ENCODE measurements around the gene ADARB2. TPM values are rescaled to one million over a fixed set of nuclear protein-coding genes. Genes with fewer than 3 reads are reported as not detected.

ADARB2 gene
- polyA plus RNA-seq, 1 of the 3 experiments (the other 2 are of a cell fraction), result not detected

GRCh38 chr10:1287971-1288401 lies 449.3 kb downstream of the ADARB2 start:
- no peak overlapping the region for H3K9ac ChIP-seq
- POLR2A ChIA-PET, result interaction anchor here (0.8 to 1.0 kb wide), 2 partner anchors 10 to 16 kb away, joined by 5 read pairs; no protein-coding TSS in a partner anchor
- H4K20me1 ChIP-seq (ENCODE audit: insufficient read depth), result no peaks in the 10 kb centered on the region
- no peaks in the 10 kb centered on the region for H3K36me3 ChIP-seq (replicated peaks in 1 of 2; ENCODE audit: control insufficient read depth in 1 of 2, insufficient read depth in 2 of 2, low read length in 1 of 2)
- TF ChIP-seq EP300 (IDR thresholded peaks at IDR 0.05; ENCODE audit: borderline replicate concordance in 1 of 2, low read depth in 1 of 2, low read length in 1 of 2), result peak in 1 of 2 experiments; percentile 24; a peak in 1 of 4 replicates
- no peak for TF ChIP-seq GABPA (IDR thresholded peaks at IDR 0.05; ENCODE audit: low read depth)
- H3K27me3 ChIP-seq (ENCODE audit: insufficient read depth), result no peaks in the 10 kb centered on the region
- H3K4me2 ChIP-seq, result no peak overlapping the region
- H2AFZ ChIP-seq (ENCODE audit: low read depth), result no peak overlapping the region
- H3K4me1 ChIP-seq (ENCODE audit: control insufficient read depth in 1 of 2, insufficient read depth in 2 of 2, low read depth in 1 of 2, low read length in 1 of 2), result peaks cover 0 to 66% of the 10 kb centered on the region in 2 experiments; a peak in 2 of 4 replicates
- peak overlapping the region in 1 of 2 experiments; percentile 100; a peak in 2 of 4 replicates for H3K27ac ChIP-seq (ENCODE audit: low read depth in 2 of 2, low read length in 1 of 2)
- no peaks in the 10 kb centered on the region for H3K9me3 ChIP-seq
- no peaks in the 10 kb centered on the region for H3K79me2 ChIP-seq (ENCODE audit: insufficient read depth)
- H3K4me3 ChIP-seq (ENCODE audit: low read depth in 2 of 2, low read length in 1 of 2), result no peak overlapping the region
- no peaks in the 10 kb centered on the region for H3F3A ChIP-seq (replicated peaks; ENCODE audit: insufficient read depth)
- CTCF ChIA-PET, result no interaction called here
- 22% methylated on average over 6 of the region's 6 CpGs for WGBS (ENCODE audit: low lambda C conversion rate)
- H3K9me2 ChIP-seq, result no peaks in the 10 kb centered on the region
- DNase-seq, result peak; percentile 52

GRCh38 chr10:1287487-1287886 lies 449.8 kb downstream of the ADARB2 start:
- Histone ChIP-seq H3K4me1 (ENCODE audit: control insufficient read depth in 1 of 2, insufficient read depth in 2 of 2, low read depth in 1 of 2, low read length in 1 of 2) (peaks cover 0 to 63% of the 10 kb centered on the region in 2 experiments; a peak in 2 of 4 replicates), H3K4me3 (ENCODE audit: low read depth in 2 of 2, low read length in 1 of 2) (no peak overlapping the region), H3K27ac (ENCODE audit: low read depth in 2 of 2, low read length in 1 of 2) (peak overlapping the region in 1 of 2 experiments; percentile 100; a peak in 2 of 4 replicates), H3K36me3 (replicated peaks in 1 of 2; ENCODE audit: control insufficient read depth in 1 of 2, insufficient read depth in 2 of 2, low read length in 1 of 2) (no peaks in the 10 kb centered on the region), H3K9me3 (no peaks in the 10 kb centered on the region), H3K9ac (no peak overlapping the region), H4K20me1 (ENCODE audit: insufficient read depth) (no peaks in the 10 kb centered on the region), H3K9me2 (no peaks in the 10 kb centered on the region), H3K79me2 (ENCODE audit: insufficient read depth) (no peaks in the 10 kb centered on the region), H3F3A (replicated peaks; ENCODE audit: insufficient read depth) (no peaks in the 10 kb centered on the region), H3K27me3 (ENCODE audit: insufficient read depth) (no peaks in the 10 kb centered on the region), H3K4me2 (no peak overlapping the region), H2AFZ (ENCODE audit: low read depth) (no peak overlapping the region)
- no peak for TF ChIP-seq SMC3 (IDR thresholded peaks at IDR 0.05; ENCODE audit: low read depth, low read length)
- no peak for TF ChIP-seq FOXM1 (IDR thresholded peaks at IDR 0.05; ENCODE audit: low read depth)
- POLR2A ChIA-PET, result interaction anchor here (1.0 kb wide), 1 partner anchor 9 kb away, joined by 5 read pairs; no protein-coding TSS in a partner anchor
- DNase-seq, result no peak
- WGBS (ENCODE audit: low lambda C conversion rate), result 58% methylated on average over 7 of the region's 7 CpGs
- CTCF ChIA-PET, result interaction anchor here (0.6 kb wide), 1 partner anchor 18 kb away, joined by 3 read pairs; no protein-coding TSS in a partner anchor

GRCh38 chr10:1284076-1284475 lies 453.2 kb downstream of the ADARB2 start:
- Histone ChIP-seq H3K36me3 (replicated peaks in 1 of 2; ENCODE audit: control insufficient read depth in 1 of 2, insufficient read depth in 2 of 2, low read length in 1 of 2) (no peaks in the 10 kb centered on the region), H3F3A (replicated peaks; ENCODE audit: insufficient read depth) (no peaks in the 10 kb centered on the region), H3K9me3 (no peaks in the 10 kb centered on the region), H3K4me1 (ENCODE audit: control insufficient read depth in 1 of 2, insufficient read depth in 2 of 2, low read depth in 1 of 2, low read length in 1 of 2) (peaks cover 0 to 46% of the 10 kb centered on the region in 2 experiments; a peak in 1 of 4 replicates), H3K27me3 (ENCODE audit: insufficient read depth) (no peaks in the 10 kb centered on the region), H3K27ac (ENCODE audit: low read depth in 2 of 2, low read length in 1 of 2) (no peak overlapping the region), H3K9me2 (no peaks in the 10 kb centered on the region), H3K9ac (no peak overlapping the region), H2AFZ (ENCODE audit: low read depth) (no peak overlapping the region), H4K20me1 (ENCODE audit: insufficient read depth) (no peaks in the 10 kb centered on the region), H3K4me2 (no peak overlapping the region), H3K79me2 (ENCODE audit: insufficient read depth) (no peaks in the 10 kb centered on the region), H3K4me3 (ENCODE audit: low read depth in 2 of 2, low read length in 1 of 2) (no peak overlapping the region)
- DNase-seq, result no peak
- ChIA-PET POLR2A (no interaction called here), CTCF (interaction anchor here (2.4 kb wide), 1 partner anchor 10 kb away, joined by 7 read pairs; no protein-coding TSS in a partner anchor)
- 17% methylated on average over 3 of the region's 8 CpGs for WGBS (ENCODE audit: low lambda C conversion rate)
- TF ChIP-seq GABPA (IDR thresholded peaks at IDR 0.05; ENCODE audit: low read depth), result no peak
- no peak for TF ChIP-seq USF2 (IDR thresholded peaks at IDR 0.05; ENCODE audit: borderline replicate concordance, low read depth, low read length)
- TF ChIP-seq IRF3 (IDR thresholded peaks at IDR 0.05; ENCODE audit: low read depth, low read length), result no peak
- TF ChIP-seq MXI1 (IDR thresholded peaks at IDR 0.05; ENCODE audit: low read depth, low read length), result no peak
- no peak for TF ChIP-seq FOSL2 (IDR thresholded peaks at IDR 0.05; ENCODE audit: borderline replicate concordance, low read depth)
- no peak for TF ChIP-seq ZBTB33 (IDR thresholded peaks at IDR 0.05; ENCODE audit: borderline replicate concordance, low read depth)
- TF ChIP-seq RXRA (IDR thresholded peaks at IDR 0.05; ENCODE audit: borderline replicate concordance, low read depth), result no peak
- no peak for TF ChIP-seq RFX5 (IDR thresholded peaks at IDR 0.05; ENCODE audit: low read length)
- no peak for TF ChIP-seq CHD2 (IDR thresholded peaks at IDR 0.05; ENCODE audit: low read length, partially characterized antibody)
- no peak for TF ChIP-seq TCF12 (IDR thresholded peaks at IDR 0.05)
- no peak for TF ChIP-seq RAD21 (IDR thresholded peaks at IDR 0.05; ENCODE audit: low read length)
- TF ChIP-seq RCOR1 (IDR thresholded peaks at IDR 0.05; ENCODE audit: low read length), result no peak
- no peak for TF ChIP-seq FOXJ3 (CRISPR knock-in tag; IDR thresholded peaks at IDR 0.05)
- no peak for TF ChIP-seq ELF1 (IDR thresholded peaks at IDR 0.05)
- TF ChIP-seq MAX (IDR thresholded peaks at IDR 0.05; ENCODE audit: low read depth), result no peak
- no peak for TF ChIP-seq POLR2AphosphoS5 (IDR thresholded peaks at IDR 0.05; ENCODE audit: low read depth, low read length)
